GM18505 (cell line): Measurements from ENCODE around the gene ADK.
"Not testable (repeated sequence)": the region's sequence is repeated elsewhere in the genome, so short reads cannot be mapped to it uniquely, and the experiment has no call there.

Experiments used
- ATAC-seq: cut with Tn5 transposase; IDR thresholded peaks from one replicate; pipeline ENCODE4 v1.9.1; 2021; ENCODE audit not compliant: unreplicated experiment
- POLR2A ChIP-seq: IDR thresholded peaks from 4 replicates; pipeline ENCODE4 v1.6.1; 2011; ENCODE audit warnings: borderline replicate concordance; ENCODE audit not compliant: insufficient read depth, insufficient read length; ENCODE audit errors: extremely low read depth

The ADK gene

DNA sequence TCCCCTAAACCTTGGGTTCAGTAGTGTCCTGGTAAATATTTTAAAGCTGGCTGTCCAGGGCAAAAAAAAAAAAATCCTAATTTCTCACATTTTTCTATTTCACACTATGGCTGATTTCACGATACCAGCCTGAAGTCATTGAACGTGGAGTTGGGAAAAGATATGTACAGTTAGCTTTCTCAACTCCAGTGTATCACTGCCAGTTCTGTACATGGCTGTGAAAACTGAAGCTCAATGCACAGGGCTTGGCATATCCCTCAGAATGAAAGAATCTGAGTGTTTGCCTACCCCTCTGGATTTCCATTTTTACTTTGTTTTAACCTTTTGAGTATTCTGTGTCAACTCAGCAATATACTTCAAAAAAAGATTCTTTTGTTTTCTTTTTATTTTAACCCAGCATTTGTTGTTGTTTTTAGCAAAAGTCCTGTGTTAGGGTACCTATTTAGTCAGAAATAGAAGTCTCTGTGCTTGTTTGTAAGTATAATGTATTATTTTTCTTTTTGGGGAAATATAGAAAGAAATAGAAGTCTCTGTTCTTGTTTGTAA, 274.5 kb downstream of the ADK start:
- TF ChIP-seq POLR2A = no peak
- ATAC-seq = no peak

DNA sequence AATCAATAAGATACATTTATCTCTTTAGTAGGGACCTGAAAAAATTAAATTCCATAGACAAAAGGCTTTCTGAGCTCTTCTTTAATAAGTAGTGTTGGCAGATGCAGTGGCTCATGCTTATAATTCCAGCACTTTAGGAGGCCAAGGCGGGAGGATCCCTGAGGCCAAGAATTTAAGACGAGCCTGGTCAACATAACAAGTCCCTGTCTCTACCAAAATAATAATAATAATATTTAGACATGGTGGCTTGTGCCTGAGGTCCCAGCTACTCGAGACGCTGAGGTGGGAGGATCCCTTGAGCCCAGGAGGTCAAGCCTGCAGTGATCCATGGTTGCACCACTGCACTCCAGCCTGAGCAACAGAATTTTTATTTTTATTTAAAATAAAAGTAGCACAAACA, 280.8 kb downstream of the ADK start:
- no peak for ATAC-seq
- no peak for TF ChIP-seq POLR2A

DNA sequence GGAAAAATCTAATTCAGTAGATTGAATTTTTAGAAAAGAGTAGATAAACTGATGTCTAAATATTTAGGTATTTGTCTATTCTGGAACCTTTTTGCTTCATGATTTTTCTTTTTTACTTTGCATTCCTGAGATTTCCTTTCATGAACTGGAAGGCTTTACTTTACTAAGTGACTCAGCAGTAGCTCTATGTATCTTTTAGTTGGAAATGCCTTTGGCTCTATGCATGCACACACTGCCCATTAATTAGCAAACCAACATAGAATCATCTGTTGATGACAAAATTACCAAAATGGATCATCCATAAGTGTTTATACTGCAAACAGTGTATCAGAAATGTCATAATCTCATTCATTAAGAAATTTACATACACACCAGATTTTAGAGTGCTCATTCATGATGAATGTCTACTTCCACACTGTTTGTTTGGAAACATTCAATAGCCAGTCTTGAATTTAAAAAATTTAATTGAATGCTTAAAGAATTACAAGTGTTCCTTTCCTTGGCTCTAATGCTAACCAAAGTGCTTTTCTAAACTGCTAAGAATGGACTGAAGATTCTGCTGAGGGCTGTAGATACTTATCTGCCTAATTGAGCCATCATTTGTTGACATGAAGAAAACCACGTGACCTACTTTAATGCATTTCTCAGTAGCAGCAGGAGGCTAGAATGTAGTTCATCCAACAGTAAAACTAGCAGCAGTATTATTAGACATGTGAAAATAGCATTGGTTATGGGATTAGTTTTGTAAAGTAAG, 282.0 kb downstream of the ADK start:
- TF ChIP-seq POLR2A = no peak
- ATAC-seq = no peak

GRCh38 chr10:74433595-74433956, 282.6 kb downstream of the ADK start:
- no peak for ATAC-seq

DNA sequence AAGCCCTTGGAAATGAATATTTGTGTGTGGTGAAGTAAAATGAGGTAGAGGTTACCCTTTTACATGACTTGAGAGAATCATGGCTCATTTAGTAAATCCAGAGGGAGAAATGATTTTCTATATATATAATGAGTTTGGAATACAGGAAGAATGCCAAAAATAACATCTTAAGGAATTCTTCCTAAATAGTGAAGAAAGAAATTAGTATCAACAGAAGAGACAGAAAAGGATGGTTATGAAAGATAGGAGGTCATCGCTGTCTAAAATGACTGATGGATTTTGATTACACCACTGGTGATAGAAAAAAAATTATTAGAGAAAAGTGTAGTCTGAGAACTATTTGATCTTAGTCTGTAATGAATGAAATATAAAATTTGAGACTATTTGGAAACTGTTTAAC, 283.0 kb downstream of the ADK start:
- TF ChIP-seq POLR2A = no peak
- ATAC-seq = no peak

More at GRCh38 chr10:74433595-74433956, 282.6 kb downstream of the ADK start:
- no peak for TF ChIP-seq POLR2A

DNA sequence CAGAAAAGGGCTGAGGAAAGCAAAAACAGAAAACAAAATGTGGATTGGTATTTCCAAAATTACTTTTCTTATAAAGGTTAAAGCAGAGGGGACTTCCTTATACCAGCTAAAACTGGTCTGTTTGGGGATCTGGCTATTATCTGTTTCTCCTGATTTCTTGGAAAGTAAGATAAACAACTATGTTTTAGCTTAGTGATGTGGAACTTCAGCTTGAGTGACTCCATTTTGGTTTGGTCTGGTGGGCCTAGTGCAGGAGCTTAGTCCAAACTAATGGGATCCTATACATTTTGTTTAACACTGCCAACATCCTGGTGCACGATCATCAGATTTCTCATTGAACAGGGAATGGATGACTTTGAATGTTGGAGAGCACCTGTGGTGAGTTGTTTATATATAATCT, 283.5 kb downstream of the ADK start:
- ATAC-seq = no peak
- TF ChIP-seq POLR2A = no peak

- no peak for TF ChIP-seq POLR2A
- ATAC-seq = no peak
Measured at GRCh38 chr10:74436523-74437170, 285.6 kb downstream of the ADK start.

DNA sequence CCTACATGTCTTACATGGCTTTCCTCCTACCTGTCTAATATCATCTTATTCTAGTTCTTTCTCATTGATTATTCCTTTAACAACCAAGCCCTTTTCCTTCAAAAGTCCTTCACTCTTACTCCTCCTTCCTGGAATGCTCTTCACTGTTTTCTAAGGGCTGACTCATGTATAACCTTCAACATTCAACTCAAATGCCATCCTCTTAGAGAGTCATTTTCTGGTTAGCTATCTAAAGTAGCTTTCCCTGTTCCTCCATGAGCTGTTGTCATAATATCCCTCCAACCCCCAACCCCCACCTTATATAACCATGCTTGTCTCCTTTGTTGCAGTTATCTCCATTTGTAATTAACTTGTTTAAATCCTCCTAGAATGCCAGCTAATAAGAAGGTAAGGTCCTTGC, 286.8 kb downstream of the ADK start:
- no peak for ATAC-seq
- no peak for TF ChIP-seq POLR2A

DNA sequence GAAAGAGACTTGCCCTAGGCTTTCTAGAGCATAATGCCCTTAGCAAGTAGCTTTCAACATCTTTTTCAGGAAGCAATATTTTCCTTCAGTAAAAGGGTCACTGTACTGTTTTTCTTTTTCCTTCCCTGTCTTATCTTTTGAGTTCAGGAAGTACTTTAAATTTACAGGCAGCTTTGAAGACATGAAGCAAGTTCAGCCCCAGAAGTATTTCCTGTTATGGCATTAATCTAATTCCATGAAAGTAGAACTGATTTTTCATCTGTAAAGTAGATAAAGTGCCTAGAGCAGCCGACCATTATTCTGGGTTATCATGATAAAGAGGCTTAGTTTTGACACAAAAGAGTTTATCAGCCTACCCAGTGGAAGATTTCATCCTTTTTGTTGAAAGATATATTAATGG, 288.2 kb downstream of the ADK start:
- no peak for ATAC-seq
- TF ChIP-seq POLR2A = no peak

DNA sequence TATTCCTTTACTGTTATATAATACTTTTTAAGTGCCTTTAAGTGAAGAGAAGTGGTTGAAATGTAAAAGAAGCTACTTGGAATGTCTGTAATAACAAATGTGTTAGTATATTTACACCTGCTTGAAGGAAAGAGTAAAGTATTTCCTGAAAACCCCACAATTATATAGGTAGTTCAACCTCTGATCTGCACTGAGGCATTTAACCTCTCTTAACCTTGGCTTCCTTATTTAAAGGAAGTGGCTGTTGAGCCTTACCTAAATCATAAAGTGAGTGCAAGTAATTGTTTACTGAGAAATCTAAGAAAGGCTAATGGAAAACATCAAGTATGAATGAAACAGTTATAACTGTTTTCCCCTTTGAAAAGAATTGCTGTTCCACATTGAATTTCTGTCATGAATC, 294.5 kb downstream of the ADK start:
- TF ChIP-seq POLR2A = no peak
- no peak for ATAC-seq

- no peak for ATAC-seq
- TF ChIP-seq POLR2A = no peak
Measured at GRCh38 chr10:74450602-74451001, 299.6 kb downstream of the ADK start.

GRCh38 chr10:74451127-74451829, 300.3 kb downstream of the ADK start:
- ATAC-seq = no peak
- no peak for TF ChIP-seq POLR2A

DNA sequence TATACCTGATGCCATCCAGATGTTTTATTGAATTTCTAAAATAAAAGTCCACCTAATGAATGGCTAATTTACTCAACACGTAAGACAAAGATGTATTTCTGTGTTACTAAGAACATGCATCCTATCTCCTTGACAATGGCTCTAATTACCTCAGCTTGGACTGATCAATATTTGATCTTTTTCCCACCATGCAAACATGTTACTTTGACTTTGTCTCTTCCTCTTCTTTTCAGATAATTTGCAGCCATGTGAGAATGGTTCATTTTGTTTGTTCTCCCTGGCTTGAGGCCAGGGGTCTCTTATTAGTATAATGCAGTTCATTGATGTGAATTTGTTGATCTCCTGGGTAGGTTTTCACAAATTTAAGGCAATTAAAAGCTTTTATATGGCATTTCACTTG, 302.1 kb downstream of the ADK start:
- no peak for TF ChIP-seq POLR2A
- ATAC-seq = no peak

DNA sequence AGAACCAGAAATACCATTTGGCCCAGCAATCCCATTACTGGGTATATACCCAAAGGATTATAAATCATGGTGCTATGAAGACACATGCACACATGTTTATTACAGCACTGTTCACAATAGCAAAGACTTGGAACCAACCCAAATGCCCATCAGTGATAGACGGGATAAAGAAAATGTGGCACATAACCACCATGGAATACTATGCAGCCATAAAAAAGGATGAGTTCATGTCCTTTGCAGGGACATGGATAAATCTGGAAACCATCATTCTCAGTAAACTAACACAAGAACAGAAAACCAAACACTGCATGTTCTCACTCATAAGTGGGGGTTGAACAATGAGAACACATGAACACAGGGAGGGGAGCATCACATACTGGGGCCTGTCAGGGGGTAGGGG, 306.5 kb downstream of the ADK start:
- ATAC-seq = not testable (repeated sequence)
